HepG2 (cell line): ENCODE measurements around the gene FGF1. TPM values are rescaled to one million over a fixed set of nuclear protein-coding genes. Genes with fewer than 3 reads are reported as not detected.
A peak's percentile ranks its signal among the peaks of the same experiment; 100 is the strongest.

Source experiments
- BORCS8-MEF2B ChIP-seq: sonication (generic); formaldehyde crosslinking; IDR thresholded peaks from 2 replicates; pipeline ENCODE4 v1.8.0; 2022; ENCODE audit warnings: mild to moderate bottlenecking, missing genetic modification reagents
- ELF1 ChIP-seq: sonication (generic); formaldehyde crosslinking; IDR thresholded peaks from 2 replicates; pipeline ENCODE4 v1.4.0; 2020; ENCODE audit warnings: missing genetic modification reagents
- ERF ChIP-seq: IDR thresholded peaks from 2 replicates; pipeline ENCODE4 v1.6.1; 2018; ENCODE audit warnings: missing biosample characterization, missing genetic modification reagents
- GABPB1 ChIP-seq: IDR thresholded peaks from 2 replicates; pipeline ENCODE4 v1.6.1; 2016; ENCODE audit warnings: mild to moderate bottlenecking, missing genetic modification reagents, moderate library complexity, missing compliant biosample characterization
- KLF16 ChIP-seq, 2 experiments: sonication (generic) in 1 of 2; formaldehyde crosslinking in 1 of 2; IDR thresholded peaks; 2 replicates each; pipeline versions ENCODE4 v1.6.1 to v1.8.0; 2016 to 2023; ENCODE audit warnings: missing genetic modification reagents in 2 of 2, missing compliant biosample characterization in 1 of 2
- LCORL ChIP-seq, 2 experiments: fragments of 450-650 bp in 1 of 2; sonication (generic) in 1 of 2; formaldehyde crosslinking in 1 of 2; IDR thresholded peaks; 2 replicates each; pipeline versions ENCODE4 v1.5.0 to v1.6.1; 2017 to 2020; ENCODE audit warnings: antibody characterized with exemption in 1 of 2, missing genetic modification reagents in 1 of 2
- MAZ ChIP-seq, 2 experiments: sonication (generic) in 1 of 2; formaldehyde crosslinking in 1 of 2; IDR thresholded peaks; 2 replicates each; pipeline versions ENCODE4 v1.5.0 to v1.6.1; 2012 to 2020; ENCODE audit warnings: low read depth in 2 of 2, mild to moderate bottlenecking in 2 of 2, borderline replicate concordance in 1 of 2, improper control_type of control experiment in 1 of 2, low read length in 1 of 2, missing genetic modification reagents in 1 of 2, moderate library complexity in 1 of 2
- NCOA1 ChIP-seq: sonication (generic); formaldehyde crosslinking; IDR thresholded peaks from 2 replicates; pipeline ENCODE4 v1.9.0; 2021; ENCODE audit warnings: missing genetic modification reagents
- PHF20 ChIP-seq: sonication (generic); formaldehyde crosslinking; IDR thresholded peaks from 2 replicates; pipeline ENCODE4 v1.5.0; 2020; ENCODE audit warnings: mild to moderate bottlenecking, missing genetic modification reagents
- WIZ ChIP-seq: sonication (generic); formaldehyde crosslinking; IDR thresholded peaks from 2 replicates; pipeline ENCODE4 v1.5.1; 2020; ENCODE audit warnings: mild to moderate bottlenecking, missing genetic modification reagents
- ZBTB7B ChIP-seq: sonication (generic); formaldehyde crosslinking; IDR thresholded peaks from 2 replicates; pipeline ENCODE4 v1.4.0; 2020; ENCODE audit warnings: missing genetic modification reagents
- ZFP90 ChIP-seq: sonication (generic); formaldehyde crosslinking; IDR thresholded peaks from 2 replicates; pipeline ENCODE4 v1.8.0; 2022; ENCODE audit warnings: missing genetic modification reagents, mild to moderate bottlenecking, inconsistent platforms, borderline replicate concordance
- ZNF143 ChIP-seq: sonication (generic); formaldehyde crosslinking; IDR thresholded peaks from 2 replicates; pipeline ENCODE4 v1.4.0; 2020; ENCODE audit warnings: missing genetic modification reagents
- ZNF232 ChIP-seq: sonication (generic); formaldehyde crosslinking; IDR thresholded peaks from 2 replicates; pipeline ENCODE4 v1.4.0; 2020; ENCODE audit warnings: missing genetic modification reagents, borderline replicate concordance
- ZNF572 ChIP-seq: sonication (generic); formaldehyde crosslinking; IDR thresholded peaks from 2 replicates; pipeline ENCODE4 v1.5.1; 2020; ENCODE audit warnings: mild to moderate bottlenecking, missing genetic modification reagents
- ZNF891 ChIP-seq: sonication (generic); formaldehyde crosslinking; IDR thresholded peaks from 2 replicates; pipeline ENCODE4 v1.5.0; 2020; ENCODE audit warnings: mild to moderate bottlenecking, missing genetic modification reagents
- ZSCAN30 ChIP-seq: sonication (generic); formaldehyde crosslinking; IDR thresholded peaks from 2 replicates; pipeline ENCODE4 v1.5.0; 2020; ENCODE audit warnings: mild to moderate bottlenecking, missing genetic modification reagents
- polyA plus RNA-seq, 8 experiments: library from polyadenylated mRNA; depleted of rRNA in 3 of 8; stranded (reverse) in 7 of 8; unstranded in 1 of 8; fragments of >200 nt; fragmentation: Illumina TruSeq in 4 of 8; extraction: Trizol in 4 of 8; gene quantifications; 2 replicates each; pipeline versions ENCODE4 v1.2.1 to v1.2.3, GENCODE V29; 2011 to 2016; ENCODE audit warnings: low read depth in 4 of 8, missing spikeins in 1 of 8, mixed read lengths in 1 of 8; ENCODE audit not compliant: insufficient read depth in 1 of 8
- total RNA-seq, 5 experiments: library from RNA; depleted of rRNA; stranded (reverse); fragments of >200 nt; fragmentation: Illumina TruSeq; extraction: Trizol; gene quantifications; 2 replicates each; pipeline ENCODE4 v1.2.3, GENCODE V29; 2016; ENCODE audit warnings: low read depth in 1 of 5
- TF ChIP-seq, protein P1 (sequence below): sonication (generic); formaldehyde crosslinking; IDR thresholded peaks from 2 replicates; pipeline ENCODE4 v1.5.0; 2020; ENCODE audit warnings: mild to moderate bottlenecking, missing genetic modification reagents, moderate library complexity
- TF ChIP-seq, protein P2 (sequence below): IDR thresholded peaks from 2 replicates; pipeline ENCODE4 v1.6.1; 2016; ENCODE audit warnings: mild to moderate bottlenecking, missing biosample characterization, missing genetic modification reagents
- TF ChIP-seq, protein P3 (sequence below): sonication (generic); formaldehyde crosslinking; IDR thresholded peaks from 2 replicates; pipeline ENCODE4 v1.5.1; 2020; ENCODE audit warnings: missing genetic modification reagents, mild to moderate bottlenecking, borderline replicate concordance
- TF ChIP-seq, protein P4 (sequence below): sonication (generic); formaldehyde crosslinking; IDR thresholded peaks from 2 replicates; pipeline ENCODE4 v1.4.0; 2020; ENCODE audit warnings: missing genetic modification reagents, borderline replicate concordance
- TF ChIP-seq, protein P5 (sequence below): sonication (generic); IDR thresholded peaks from 2 replicates; pipeline ENCODE4 v1.6.1; 2016; ENCODE audit warnings: low read depth, borderline replicate concordance

Gene FGF1
- total and polyA plus RNA-seq, 2 of the 13 experiments (the other 11 are each of a cell fraction or from before 2014, with no cell fraction given): not detected

DNA sequence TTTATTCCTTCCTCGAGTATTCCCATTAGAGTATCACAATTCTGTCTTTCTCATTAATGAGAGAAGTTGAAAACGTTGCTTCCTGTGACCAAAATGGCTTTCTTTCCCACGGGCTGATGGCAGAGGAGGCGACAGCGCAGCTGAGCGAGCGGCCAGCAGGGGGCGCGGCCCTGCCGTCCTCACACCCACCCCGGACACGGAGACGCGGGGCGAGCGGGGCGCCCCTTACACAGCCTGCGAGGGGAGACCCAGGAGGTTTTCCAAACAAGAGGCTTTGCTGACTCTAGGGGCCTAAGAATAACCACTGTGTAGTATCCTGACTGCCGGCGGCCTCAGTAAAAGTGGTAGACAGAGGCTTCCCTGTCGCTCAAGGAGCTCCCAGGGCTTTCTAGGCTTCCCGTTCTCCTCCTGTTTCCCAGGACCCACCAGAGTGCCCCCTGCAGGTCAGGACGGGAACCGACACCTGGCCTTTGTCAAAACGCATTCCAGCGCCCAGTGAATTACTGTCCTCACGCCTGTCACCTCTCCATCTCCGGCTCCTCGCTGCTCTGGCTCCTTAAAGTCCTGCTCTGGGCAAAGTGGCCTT is 27.3 kb upstream of the FGF1 start (continued):
- TF ChIP-seq, protein P1, sequence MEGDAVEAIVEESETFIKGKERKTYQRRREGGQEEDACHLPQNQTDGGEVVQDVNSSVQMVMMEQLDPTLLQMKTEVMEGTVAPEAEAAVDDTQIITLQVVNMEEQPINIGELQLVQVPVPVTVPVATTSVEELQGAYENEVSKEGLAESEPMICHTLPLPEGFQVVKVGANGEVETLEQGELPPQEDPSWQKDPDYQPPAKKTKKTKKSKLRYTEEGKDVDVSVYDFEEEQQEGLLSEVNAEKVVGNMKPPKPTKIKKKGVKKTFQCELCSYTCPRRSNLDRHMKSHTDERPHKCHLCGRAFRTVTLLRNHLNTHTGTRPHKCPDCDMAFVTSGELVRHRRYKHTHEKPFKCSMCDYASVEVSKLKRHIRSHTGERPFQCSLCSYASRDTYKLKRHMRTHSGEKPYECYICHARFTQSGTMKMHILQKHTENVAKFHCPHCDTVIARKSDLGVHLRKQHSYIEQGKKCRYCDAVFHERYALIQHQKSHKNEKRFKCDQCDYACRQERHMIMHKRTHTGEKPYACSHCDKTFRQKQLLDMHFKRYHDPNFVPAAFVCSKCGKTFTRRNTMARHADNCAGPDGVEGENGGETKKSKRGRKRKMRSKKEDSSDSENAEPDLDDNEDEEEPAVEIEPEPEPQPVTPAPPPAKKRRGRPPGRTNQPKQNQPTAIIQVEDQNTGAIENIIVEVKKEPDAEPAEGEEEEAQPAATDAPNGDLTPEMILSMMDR (CRISPR knock-in tag): peak; percentile 89
- TF ChIP-seq, protein P2, sequence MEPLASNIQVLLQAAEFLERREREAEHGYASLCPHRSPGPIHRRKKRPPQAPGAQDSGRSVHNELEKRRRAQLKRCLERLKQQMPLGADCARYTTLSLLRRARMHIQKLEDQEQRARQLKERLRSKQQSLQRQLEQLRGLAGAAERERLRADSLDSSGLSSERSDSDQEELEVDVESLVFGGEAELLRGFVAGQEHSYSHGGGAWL (CRISPR knock-in tag): peak; percentile 30; the same call in 1 of the 2 replicates
- TF ChIP-seq ZFP90 (CRISPR knock-in tag) (no peak), GABPB1 (CRISPR knock-in tag) (peak; percentile 65; the same call in 1 of the 2 replicates), ZBTB7B (peak; percentile 67; the same call in 1 of the 2 replicates), ELF1 (CRISPR knock-in tag) (peak; percentile 42; the same call in 1 of the 2 replicates), ZNF232 (CRISPR knock-in tag) (no peak), ZSCAN30 (CRISPR knock-in tag) (no peak), WIZ (CRISPR knock-in tag) (no peak), KLF16 (CRISPR knock-in tag; IDR thresholded peaks at IDR 0.05) (peak in 1 of 2 experiments; percentile 67; a peak in 1 of 4 replicates), ZNF143 (no peak), ZNF891 (CRISPR knock-in tag) (peak; percentile 86; the same call in 1 of the 2 replicates), ZNF572 (CRISPR knock-in tag) (no peak), BORCS8-MEF2B (CRISPR knock-in tag) (peak; percentile 50; the same call in 1 of the 2 replicates), LCORL (IDR thresholded peaks at IDR 0.05) (no peak), LCORL (CRISPR knock-in tag; IDR thresholded peaks at IDR 0.05) (0 out of 2 replicates have a peak, but pooled peaks have one; percentile 20), MAZ (IDR thresholded peaks at IDR 0.05; ENCODE audit: borderline replicate concordance, low read depth, low read length) (peak; percentile 66; the same call in 1 of the 2 replicates), MAZ (CRISPR knock-in tag; IDR thresholded peaks at IDR 0.05; ENCODE audit: low read depth) (no peak), ERF (peak; percentile 73), PHF20 (CRISPR knock-in tag) (no peak), NCOA1 (CRISPR knock-in tag) (no peak)
- TF ChIP-seq, protein P3, sequence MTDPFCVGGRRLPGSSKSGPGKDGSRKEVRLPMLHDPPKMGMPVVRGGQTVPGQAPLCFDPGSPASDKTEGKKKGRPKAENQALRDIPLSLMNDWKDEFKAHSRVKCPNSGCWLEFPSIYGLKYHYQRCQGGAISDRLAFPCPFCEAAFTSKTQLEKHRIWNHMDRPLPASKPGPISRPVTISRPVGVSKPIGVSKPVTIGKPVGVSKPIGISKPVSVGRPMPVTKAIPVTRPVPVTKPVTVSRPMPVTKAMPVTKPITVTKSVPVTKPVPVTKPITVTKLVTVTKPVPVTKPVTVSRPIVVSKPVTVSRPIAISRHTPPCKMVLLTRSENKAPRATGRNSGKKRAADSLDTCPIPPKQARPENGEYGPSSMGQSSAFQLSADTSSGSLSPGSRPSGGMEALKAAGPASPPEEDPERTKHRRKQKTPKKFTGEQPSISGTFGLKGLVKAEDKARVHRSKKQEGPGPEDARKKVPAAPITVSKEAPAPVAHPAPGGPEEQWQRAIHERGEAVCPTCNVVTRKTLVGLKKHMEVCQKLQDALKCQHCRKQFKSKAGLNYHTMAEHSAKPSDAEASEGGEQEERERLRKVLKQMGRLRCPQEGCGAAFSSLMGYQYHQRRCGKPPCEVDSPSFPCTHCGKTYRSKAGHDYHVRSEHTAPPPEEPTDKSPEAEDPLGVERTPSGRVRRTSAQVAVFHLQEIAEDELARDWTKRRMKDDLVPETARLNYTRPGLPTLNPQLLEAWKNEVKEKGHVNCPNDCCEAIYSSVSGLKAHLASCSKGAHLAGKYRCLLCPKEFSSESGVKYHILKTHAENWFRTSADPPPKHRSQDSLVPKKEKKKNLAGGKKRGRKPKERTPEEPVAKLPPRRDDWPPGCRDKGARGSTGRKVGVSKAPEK (CRISPR knock-in tag): 0 out of 2 replicates have a peak, but pooled peaks have one; percentile 41
- TF ChIP-seq, protein P4, sequence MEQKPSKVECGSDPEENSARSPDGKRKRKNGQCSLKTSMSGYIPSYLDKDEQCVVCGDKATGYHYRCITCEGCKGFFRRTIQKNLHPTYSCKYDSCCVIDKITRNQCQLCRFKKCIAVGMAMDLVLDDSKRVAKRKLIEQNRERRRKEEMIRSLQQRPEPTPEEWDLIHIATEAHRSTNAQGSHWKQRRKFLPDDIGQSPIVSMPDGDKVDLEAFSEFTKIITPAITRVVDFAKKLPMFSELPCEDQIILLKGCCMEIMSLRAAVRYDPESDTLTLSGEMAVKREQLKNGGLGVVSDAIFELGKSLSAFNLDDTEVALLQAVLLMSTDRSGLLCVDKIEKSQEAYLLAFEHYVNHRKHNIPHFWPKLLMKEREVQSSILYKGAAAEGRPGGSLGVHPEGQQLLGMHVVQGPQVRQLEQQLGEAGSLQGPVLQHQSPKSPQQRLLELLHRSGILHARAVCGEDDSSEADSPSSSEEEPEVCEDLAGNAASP: no peak
- TF ChIP-seq, protein P5, sequence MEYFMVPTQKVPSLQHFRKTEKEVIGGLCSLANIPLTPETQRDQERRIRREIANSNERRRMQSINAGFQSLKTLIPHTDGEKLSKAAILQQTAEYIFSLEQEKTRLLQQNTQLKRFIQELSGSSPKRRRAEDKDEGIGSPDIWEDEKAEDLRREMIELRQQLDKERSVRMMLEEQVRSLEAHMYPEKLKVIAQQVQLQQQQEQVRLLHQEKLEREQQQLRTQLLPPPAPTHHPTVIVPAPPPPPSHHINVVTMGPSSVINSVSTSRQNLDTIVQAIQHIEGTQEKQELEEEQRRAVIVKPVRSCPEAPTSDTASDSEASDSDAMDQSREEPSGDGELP: peak; percentile 57; the same call in 1 of the 2 replicates
